SK-N-SH (cell line): Measurements from ENCODE around the gene TSHZ2. TPM values are rescaled to one million over a fixed set of nuclear protein-coding genes. Genes with fewer than 3 reads are reported as not detected.

Experiments
- CTCF ChIA-PET: fragments of 300-600, 350-600 bp; formaldehyde crosslinking; extraction: SDS; loops from one replicate; lab custom pipeline; 2021; lab: Yijun Ruan, JAX
- POLR2A ChIA-PET: fragments of 350-600 bp; sonication (Branson Sonifier 250); formaldehyde crosslinking; extraction: SDS; loops from one replicate; lab custom pipeline; 2020; ENCODE audit warnings: antibody characterized with exemption, inconsistent platforms; lab: Yijun Ruan, JAX
- DNase-seq: peaks from one replicate; pipeline ENCODE4 v3.0.0; 2012
- H2AFZ ChIP-seq: fragments of 200-600 bp; sonication (generic); 2 replicates; pipeline ENCODE4 v1.8.1; 2016; ENCODE audit warnings: antibody characterized with exemption, mild to moderate bottlenecking, low read depth
- H3F3A ChIP-seq: fragments of 200-600 bp; sonication (generic); replicated peaks from 2 replicates; pipeline ENCODE3; 2016; ENCODE audit warnings: antibody characterized with exemption, mild to moderate bottlenecking; ENCODE audit not compliant: insufficient read depth
- H3K27ac ChIP-seq, 2 experiments: fragments of 200-500 bp in 1 of 2; fragments of 200-600 bp in 1 of 2; sonication (Bioruptor generic) in 1 of 2; sonication (generic), shearing (Covaris generic) in 1 of 2; 2 replicates each; pipeline versions ENCODE4 v1.5.1 to v1.6.1; 2014 to 2016; ENCODE audit warnings: low read depth in 2 of 2, inconsistent platforms in 1 of 2, low read length in 1 of 2, mild to moderate bottlenecking in 1 of 2, mixed read lengths in 1 of 2
- H3K27me3 ChIP-seq: fragments of 200-600 bp; sonication (generic), shearing (Covaris generic); 2 replicates; pipeline ENCODE4 v1.6.1; 2016; ENCODE audit warnings: mixed run types; ENCODE audit not compliant: insufficient read depth
- H3K36me3 ChIP-seq, 2 experiments: fragments of 200-500 bp in 1 of 2; fragments of 200-600 bp in 1 of 2; sonication (Bioruptor generic) in 1 of 2; sonication (generic) in 1 of 2; replicated peaks in 1 of 2; 2 replicates each; pipeline versions ENCODE3 to v1.5.1; 2014 to 2016; ENCODE audit warnings: low read length in 1 of 2, mild to moderate bottlenecking in 1 of 2; ENCODE audit not compliant: insufficient read depth in 2 of 2, control insufficient read depth in 1 of 2
- H3K4me1 ChIP-seq, 2 experiments: fragments of 200-500 bp in 1 of 2; fragments of 200-600 bp in 1 of 2; sonication (Bioruptor generic) in 1 of 2; sonication (generic), shearing (Covaris generic) in 1 of 2; 2 replicates each; pipeline versions ENCODE4 v1.5.1 to v1.6.1; 2014 to 2016; ENCODE audit warnings: low read depth in 1 of 2, low read length in 1 of 2, mixed run types in 1 of 2; ENCODE audit not compliant: insufficient read depth in 2 of 2, control insufficient read depth in 1 of 2
- H3K4me2 ChIP-seq: fragments of 200-600 bp; sonication (generic), shearing (Covaris generic); 2 replicates; pipeline ENCODE4 v1.6.1; 2017; ENCODE audit warnings: mixed run types
- H3K4me3 ChIP-seq, 2 experiments: fragments of 200-500 bp in 1 of 2; fragments of 200-600 bp in 1 of 2; sonication (Bioruptor generic) in 1 of 2; sonication (generic), shearing (Covaris generic) in 1 of 2; 2 replicates each; pipeline versions ENCODE4 v1.5.1 to v1.8.1; 2014 to 2016; ENCODE audit warnings: low read depth in 2 of 2, inconsistent platforms in 1 of 2, low read length in 1 of 2, mild to moderate bottlenecking in 1 of 2, mixed read lengths in 1 of 2, moderate library complexity in 1 of 2
- H3K79me2 ChIP-seq: fragments of 200-600 bp; sonication (generic); 2 replicates; pipeline ENCODE4 v1.8.1; 2017; ENCODE audit warnings: mild to moderate bottlenecking; ENCODE audit not compliant: insufficient read depth
- H3K9ac ChIP-seq: fragments of 200-600 bp; sonication (generic); 2 replicates; pipeline ENCODE4 v1.6.1; 2017; ENCODE audit warnings: mixed run types
- H3K9me2 ChIP-seq: fragments of 200-600 bp; sonication (generic); 2 replicates; pipeline ENCODE4 v1.6.1; 2017; ENCODE audit warnings: mixed run types
- H3K9me3 ChIP-seq: fragments of 200-600 bp; sonication (generic); 2 replicates; pipeline ENCODE4 v1.6.1; 2017; ENCODE audit warnings: mixed run types, mild to moderate bottlenecking, moderate library complexity
- H4K20me1 ChIP-seq: fragments of 200-600 bp; sonication (generic); 2 replicates; pipeline ENCODE4 v1.6.1; 2017; ENCODE audit warnings: mild to moderate bottlenecking, mixed run types; ENCODE audit not compliant: insufficient read depth
- FOSL2 ChIP-seq: IDR thresholded peaks from 2 replicates; pipeline ENCODE4 v1.4.0; 2012; ENCODE audit warnings: low read depth, mild to moderate bottlenecking, moderate library complexity, borderline replicate concordance
- JUND ChIP-seq: IDR thresholded peaks from 2 replicates; pipeline ENCODE4 v1.4.0; 2012
- MEF2A ChIP-seq: IDR thresholded peaks from 2 replicates; pipeline ENCODE4 v1.4.0; 2012; ENCODE audit warnings: low read depth, borderline replicate concordance
- RAD21 ChIP-seq: IDR thresholded peaks from 2 replicates; pipeline ENCODE4 v1.6.1; 2012; ENCODE audit warnings: mild to moderate bottlenecking, low read length
- RCOR1 ChIP-seq: fragments of 150-350 bp; IDR thresholded peaks from 2 replicates; pipeline ENCODE4 v1.6.1; 2017; ENCODE audit warnings: antibody characterized with exemption, low read length
- YY1 ChIP-seq: IDR thresholded peaks from 2 replicates; pipeline ENCODE4 v1.4.0; 2012; ENCODE audit warnings: low read depth, mild to moderate bottlenecking
- WGBS: methylation state at CpG from one replicate; pipeline ENCODE4 v1.1.6; 2017; ENCODE audit warnings: low lambda C conversion rate; 5-methylcytosine and 5-hydroxymethylcytosine counted together
- polyA plus RNA-seq, 3 experiments: library from polyadenylated mRNA; depleted of rRNA; stranded (reverse); fragments of >200 nt; gene quantifications; 2 replicates each; pipeline ENCODE4 v1.2.3, GENCODE V29; 2012
- TF ChIP-seq, protein P1 (sequence below): IDR thresholded peaks from 2 replicates; pipeline ENCODE4 v1.6.1; 2012; ENCODE audit warnings: mild to moderate bottlenecking, low read depth, low read length, moderate library complexity
- TF ChIP-seq, protein P2 (sequence below): fragments of 150-350 bp; IDR thresholded peaks from 2 replicates; pipeline ENCODE4 v1.6.1; 2017; ENCODE audit warnings: antibody characterized with exemption, low read length, low read depth, borderline replicate concordance
- TF ChIP-seq, protein P3 (sequence below): IDR thresholded peaks from 2 replicates; pipeline ENCODE4 v1.4.0; 2012; ENCODE audit warnings: low read depth, borderline replicate concordance
- TF ChIP-seq, protein P4 (sequence below): IDR thresholded peaks from 2 replicates; pipeline ENCODE4 v1.4.0; 2012; ENCODE audit warnings: low read depth
- TF ChIP-seq, protein P5 (sequence below): IDR thresholded peaks from 2 replicates; pipeline ENCODE4; 2012

Gene TSHZ2
- polyA plus RNA-seq, 1 of the 3 experiments (the other 2 are of a cell fraction), result 0.13 TPM

DNA sequence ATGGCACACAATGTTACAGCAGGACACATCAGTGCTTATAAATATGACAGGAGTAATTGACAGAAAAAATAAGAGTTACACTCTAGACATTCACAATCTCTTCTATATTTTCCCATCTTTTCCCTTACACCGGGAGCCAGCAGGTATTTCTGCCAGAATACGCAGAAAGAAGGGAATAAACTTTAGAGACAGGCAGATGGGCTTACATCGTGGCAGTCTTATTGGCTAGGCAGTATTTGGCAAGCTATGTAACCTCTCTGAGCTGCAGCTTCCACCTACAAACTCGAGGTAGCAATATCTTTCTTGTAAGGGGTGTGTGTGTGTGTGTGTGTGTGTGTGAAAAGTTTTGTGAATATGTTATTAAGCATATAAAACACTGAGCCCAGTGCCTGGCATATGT is 33.0 kb upstream of the TSHZ2 start (continued):
- TF ChIP-seq, protein P1, sequence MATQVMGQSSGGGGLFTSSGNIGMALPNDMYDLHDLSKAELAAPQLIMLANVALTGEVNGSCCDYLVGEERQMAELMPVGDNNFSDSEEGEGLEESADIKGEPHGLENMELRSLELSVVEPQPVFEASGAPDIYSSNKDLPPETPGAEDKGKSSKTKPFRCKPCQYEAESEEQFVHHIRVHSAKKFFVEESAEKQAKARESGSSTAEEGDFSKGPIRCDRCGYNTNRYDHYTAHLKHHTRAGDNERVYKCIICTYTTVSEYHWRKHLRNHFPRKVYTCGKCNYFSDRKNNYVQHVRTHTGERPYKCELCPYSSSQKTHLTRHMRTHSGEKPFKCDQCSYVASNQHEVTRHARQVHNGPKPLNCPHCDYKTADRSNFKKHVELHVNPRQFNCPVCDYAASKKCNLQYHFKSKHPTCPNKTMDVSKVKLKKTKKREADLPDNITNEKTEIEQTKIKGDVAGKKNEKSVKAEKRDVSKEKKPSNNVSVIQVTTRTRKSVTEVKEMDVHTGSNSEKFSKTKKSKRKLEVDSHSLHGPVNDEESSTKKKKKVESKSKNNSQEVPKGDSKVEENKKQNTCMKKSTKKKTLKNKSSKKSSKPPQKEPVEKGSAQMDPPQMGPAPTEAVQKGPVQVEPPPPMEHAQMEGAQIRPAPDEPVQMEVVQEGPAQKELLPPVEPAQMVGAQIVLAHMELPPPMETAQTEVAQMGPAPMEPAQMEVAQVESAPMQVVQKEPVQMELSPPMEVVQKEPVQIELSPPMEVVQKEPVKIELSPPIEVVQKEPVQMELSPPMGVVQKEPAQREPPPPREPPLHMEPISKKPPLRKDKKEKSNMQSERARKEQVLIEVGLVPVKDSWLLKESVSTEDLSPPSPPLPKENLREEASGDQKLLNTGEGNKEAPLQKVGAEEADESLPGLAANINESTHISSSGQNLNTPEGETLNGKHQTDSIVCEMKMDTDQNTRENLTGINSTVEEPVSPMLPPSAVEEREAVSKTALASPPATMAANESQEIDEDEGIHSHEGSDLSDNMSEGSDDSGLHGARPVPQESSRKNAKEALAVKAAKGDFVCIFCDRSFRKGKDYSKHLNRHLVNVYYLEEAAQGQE, result no peak
- no peak for TF ChIP-seq RCOR1

DNA sequence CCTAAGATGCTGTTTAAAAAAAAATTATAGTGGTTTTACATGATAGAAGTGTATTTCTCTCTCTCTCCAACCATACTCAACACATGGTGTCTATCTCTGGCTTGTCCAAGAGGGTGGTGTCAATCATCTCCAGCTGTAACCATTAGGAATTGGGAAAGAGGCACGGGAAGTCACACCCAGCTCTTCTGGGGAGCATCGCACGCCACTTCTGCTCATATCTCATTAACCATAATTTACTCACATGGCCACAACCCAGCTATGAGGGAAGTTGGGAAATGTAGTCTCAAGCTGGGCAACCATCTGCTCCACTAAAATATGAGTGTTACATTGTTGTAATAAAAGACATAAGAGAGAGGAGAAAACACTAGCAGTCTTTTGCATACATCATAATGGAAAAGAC is 30.4 kb upstream of the TSHZ2 start:
- CTCF ChIA-PET, result no interaction called here
- no peaks in the 10 kb centered on the region; a peak in 1 of 4 replicates for H3K4me1 ChIP-seq
- DNase-seq, result no peak
- no peak overlapping the region for H3K4me2 ChIP-seq
- no peak overlapping the region for H3K4me3 ChIP-seq
- no peaks in the 10 kb centered on the region for H3K36me3 ChIP-seq
- no peaks in the 10 kb centered on the region for H4K20me1 ChIP-seq
- no peaks in the 10 kb centered on the region for H3F3A ChIP-seq
- H3K9ac ChIP-seq, result no peak overlapping the region
- no peaks in the 10 kb centered on the region for H3K79me2 ChIP-seq
- no peaks in the 10 kb centered on the region for H3K27me3 ChIP-seq
- POLR2A ChIA-PET, result no interaction called here
- no peak for TF ChIP-seq JUND
- TF ChIP-seq RAD21, result no peak
- TF ChIP-seq, protein P2, sequence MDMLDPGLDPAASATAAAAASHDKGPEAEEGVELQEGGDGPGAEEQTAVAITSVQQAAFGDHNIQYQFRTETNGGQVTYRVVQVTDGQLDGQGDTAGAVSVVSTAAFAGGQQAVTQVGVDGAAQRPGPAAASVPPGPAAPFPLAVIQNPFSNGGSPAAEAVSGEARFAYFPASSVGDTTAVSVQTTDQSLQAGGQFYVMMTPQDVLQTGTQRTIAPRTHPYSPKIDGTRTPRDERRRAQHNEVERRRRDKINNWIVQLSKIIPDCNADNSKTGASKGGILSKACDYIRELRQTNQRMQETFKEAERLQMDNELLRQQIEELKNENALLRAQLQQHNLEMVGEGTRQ, result no peak
- TF ChIP-seq MEF2A, result no peak
- TF ChIP-seq, protein P3, sequence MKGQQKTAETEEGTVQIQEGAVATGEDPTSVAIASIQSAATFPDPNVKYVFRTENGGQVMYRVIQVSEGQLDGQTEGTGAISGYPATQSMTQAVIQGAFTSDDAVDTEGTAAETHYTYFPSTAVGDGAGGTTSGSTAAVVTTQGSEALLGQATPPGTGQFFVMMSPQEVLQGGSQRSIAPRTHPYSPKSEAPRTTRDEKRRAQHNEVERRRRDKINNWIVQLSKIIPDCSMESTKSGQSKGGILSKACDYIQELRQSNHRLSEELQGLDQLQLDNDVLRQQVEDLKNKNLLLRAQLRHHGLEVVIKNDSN, result no peak
- TF ChIP-seq, protein P4, sequence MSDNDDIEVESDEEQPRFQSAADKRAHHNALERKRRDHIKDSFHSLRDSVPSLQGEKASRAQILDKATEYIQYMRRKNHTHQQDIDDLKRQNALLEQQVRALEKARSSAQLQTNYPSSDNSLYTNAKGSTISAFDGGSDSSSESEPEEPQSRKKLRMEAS, result no peak
- TF ChIP-seq FOSL2, result no peak
- TF ChIP-seq, protein P5, sequence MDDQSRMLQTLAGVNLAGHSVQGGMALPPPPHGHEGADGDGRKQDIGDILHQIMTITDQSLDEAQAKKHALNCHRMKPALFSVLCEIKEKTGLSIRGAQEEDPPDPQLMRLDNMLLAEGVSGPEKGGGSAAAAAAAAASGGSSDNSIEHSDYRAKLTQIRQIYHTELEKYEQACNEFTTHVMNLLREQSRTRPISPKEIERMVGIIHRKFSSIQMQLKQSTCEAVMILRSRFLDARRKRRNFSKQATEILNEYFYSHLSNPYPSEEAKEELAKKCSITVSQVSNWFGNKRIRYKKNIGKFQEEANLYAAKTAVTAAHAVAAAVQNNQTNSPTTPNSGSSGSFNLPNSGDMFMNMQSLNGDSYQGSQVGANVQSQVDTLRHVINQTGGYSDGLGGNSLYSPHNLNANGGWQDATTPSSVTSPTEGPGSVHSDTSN, result no peak
- no peak for TF ChIP-seq YY1
- no peak overlapping the region for H3K27ac ChIP-seq
- 67% methylated on average over 3 of the region's 3 CpGs for WGBS
- no peak overlapping the region for H2AFZ ChIP-seq
- no peaks in the 10 kb centered on the region for H3K9me3 ChIP-seq
- H3K9me2 ChIP-seq, result no peaks in the 10 kb centered on the region
